HEK293 (cell line): Measurements from ENCODE around the gene STPG2.
"Not testable (repeated sequence)": the region's sequence is repeated elsewhere in the genome, so short reads cannot be mapped to it uniquely, and the experiment has no call there.

Experiments used
- CTCF ChIA-PET: fragments of 350-600 bp; formaldehyde crosslinking; extraction: SDS; loops from one replicate; lab custom pipeline; 2021; ENCODE audit warnings: antibody characterized with exemption; lab: Yijun Ruan, JAX
- POLR2A ChIA-PET: fragments of 300-600 bp; formaldehyde crosslinking; extraction: SDS; loops from one replicate; lab custom pipeline; 2020; ENCODE audit warnings: antibody characterized with exemption, inconsistent platforms; lab: Yijun Ruan, JAX
- H3K27ac ChIP-seq: fragments of 200-500 bp; sonication (Bioruptor generic); 2 replicates; pipeline ENCODE4 v1.5.1; 2014; ENCODE audit warnings: low read depth, low read length, control low read depth, inconsistent platforms; ENCODE audit errors: extremely low read depth
- H3K36me3 ChIP-seq, 2 experiments: fragments of 200-500 bp in 1 of 2; sonication (Bioruptor generic) in 1 of 2; 1 replicate in 1 of 2; 2 replicates in 1 of 2; pipeline ENCODE4 v1.5.1; 2014 to 2017; ENCODE audit warnings: inconsistent platforms in 2 of 2, low read length in 2 of 2; ENCODE audit not compliant: control insufficient read depth in 2 of 2, insufficient read depth in 1 of 2
- H3K4me1 ChIP-seq: fragments of 200-500 bp; sonication (Bioruptor generic); 2 replicates; pipeline ENCODE4 v1.5.1; 2014; ENCODE audit warnings: mild to moderate bottlenecking, low read length, inconsistent platforms; ENCODE audit not compliant: control insufficient read depth, insufficient read depth
- H3K4me3 ChIP-seq: 2 replicates; pipeline ENCODE4 v1.5.1; 2011; ENCODE audit warnings: low read depth, mild to moderate bottlenecking, control low read depth, low read length, moderate library complexity
- H3K9me3 ChIP-seq: fragments of 200-500 bp; sonication (Bioruptor generic); 2 replicates; pipeline ENCODE4 v1.5.1; 2014; ENCODE audit warnings: low read depth, low read length, inconsistent platforms; ENCODE audit not compliant: control insufficient read depth, insufficient read depth
- BCL6B ChIP-seq: fragments of 450-650 bp; formaldehyde crosslinking; IDR thresholded peaks from 2 replicates; pipeline ENCODE4 v1.5.1; 2017; ENCODE audit warnings: missing biosample characterization, missing genetic modification characterization
- INSM2 ChIP-seq: fragments of 450-650 bp; formaldehyde crosslinking; IDR thresholded peaks from 2 replicates; pipeline ENCODE4 v1.5.1; 2016; ENCODE audit warnings: missing biosample characterization, missing genetic modification characterization
- KLF1 ChIP-seq: fragments of 450-650 bp; formaldehyde crosslinking; IDR thresholded peaks from 2 replicates; pipeline ENCODE4 v1.5.1; 2016; ENCODE audit warnings: missing biosample characterization, missing genetic modification characterization
- KLF8 ChIP-seq: fragments of 450-650 bp; formaldehyde crosslinking; IDR thresholded peaks from 2 replicates; pipeline ENCODE4 v1.5.1; 2016; ENCODE audit warnings: missing biosample characterization, missing genetic modification characterization
- MYNN ChIP-seq: fragments of 450-650 bp; formaldehyde crosslinking; IDR thresholded peaks from 2 replicates; pipeline ENCODE4 v1.5.1; 2016; ENCODE audit warnings: missing biosample characterization, missing genetic modification characterization, borderline replicate concordance
- PRDM6 ChIP-seq: fragments of 450-650 bp; formaldehyde crosslinking; IDR thresholded peaks from 2 replicates; pipeline ENCODE4 v1.5.1; 2017; ENCODE audit warnings: missing biosample characterization, missing genetic modification characterization
- SALL2 ChIP-seq: fragments of 450-650 bp; formaldehyde crosslinking; IDR thresholded peaks from 2 replicates; pipeline ENCODE4 v1.5.0; 2017; ENCODE audit warnings: missing biosample characterization, mild to moderate bottlenecking, missing genetic modification characterization, borderline replicate concordance
- ZNF169 ChIP-seq: fragments of 450-650 bp; formaldehyde crosslinking; IDR thresholded peaks from 2 replicates; pipeline ENCODE4 v1.5.1; 2016; ENCODE audit warnings: missing biosample characterization, missing genetic modification characterization
- ZNF184 ChIP-seq: fragments of 450-650 bp; IDR thresholded peaks from 2 replicates; pipeline ENCODE4 v1.5.1; 2018; ENCODE audit warnings: missing biosample characterization, mild to moderate bottlenecking, missing genetic modification characterization
- ZNF302 ChIP-seq: fragments of 450-650 bp; formaldehyde crosslinking; IDR thresholded peaks from 2 replicates; pipeline ENCODE4 v1.5.1; 2016; ENCODE audit warnings: missing biosample characterization, missing genetic modification characterization, low read depth
- ZNF324 ChIP-seq: fragments of 450-650 bp; formaldehyde crosslinking; IDR thresholded peaks from 2 replicates; pipeline ENCODE4 v1.5.1; 2016; ENCODE audit warnings: missing biosample characterization, missing genetic modification characterization
- ZNF48 ChIP-seq: fragments of 450-650 bp; formaldehyde crosslinking; IDR thresholded peaks from 2 replicates; pipeline ENCODE4 v1.5.1; 2016; ENCODE audit warnings: missing biosample characterization, missing genetic modification characterization
- ZNF510 ChIP-seq: fragments of 450-650 bp; formaldehyde crosslinking; IDR thresholded peaks from 2 replicates; pipeline ENCODE4 v1.5.1; 2018; ENCODE audit warnings: mild to moderate bottlenecking, missing genetic modification characterization, missing biosample characterization; ENCODE audit not compliant: insufficient replicate concordance
- ZNF560 ChIP-seq: fragments of 450-650 bp; formaldehyde crosslinking; IDR thresholded peaks from 2 replicates; pipeline ENCODE4 v1.5.1; 2017; ENCODE audit warnings: missing biosample characterization, missing genetic modification characterization, borderline replicate concordance
- TF ChIP-seq, protein P1 (sequence below): fragments of 450-650 bp; formaldehyde crosslinking; IDR thresholded peaks from 2 replicates; pipeline ENCODE4 v1.5.1; 2016; ENCODE audit warnings: missing biosample characterization, missing genetic modification characterization
- TF ChIP-seq, protein P2 (sequence below): fragments of 450-650 bp; formaldehyde crosslinking; IDR thresholded peaks from 2 replicates; pipeline ENCODE4 v1.5.1; 2016; ENCODE audit warnings: missing biosample characterization, missing genetic modification characterization, low read depth

Gene STPG2

GRCh38 chr4:97912156-97912555, 231.1 kb downstream of the STPG2 start (continued):
- TF ChIP-seq PRDM6 = no peak
- no peak for TF ChIP-seq ZNF48 (tag by site-specific recombination)
- TF ChIP-seq KLF8 = no peak

GRCh38 chr4:97911236-97911906, 231.9 kb downstream of the STPG2 start:
- no peak overlapping the region for H3K4me3 ChIP-seq
- ChIA-PET CTCF (no interaction called here), POLR2A (no interaction called here)
- H3K27ac ChIP-seq = no peak overlapping the region
- H3K9me3 ChIP-seq = no peaks in the 10 kb centered on the region
- TF ChIP-seq ZNF324 (tag by site-specific recombination) (no peak), ZNF560 (tag by site-specific recombination) (no peak), SALL2 (tag by site-specific recombination) (no peak), KLF8 (no peak), ZNF184 (tag by site-specific recombination) (no peak), ZNF169 (tag by site-specific recombination) (no peak), KLF1 (tag by site-specific recombination) (no peak), BCL6B (tag by site-specific recombination) (no peak), ZNF510 (no peak), ZNF302 (no peak)
- TF ChIP-seq, protein P1, sequence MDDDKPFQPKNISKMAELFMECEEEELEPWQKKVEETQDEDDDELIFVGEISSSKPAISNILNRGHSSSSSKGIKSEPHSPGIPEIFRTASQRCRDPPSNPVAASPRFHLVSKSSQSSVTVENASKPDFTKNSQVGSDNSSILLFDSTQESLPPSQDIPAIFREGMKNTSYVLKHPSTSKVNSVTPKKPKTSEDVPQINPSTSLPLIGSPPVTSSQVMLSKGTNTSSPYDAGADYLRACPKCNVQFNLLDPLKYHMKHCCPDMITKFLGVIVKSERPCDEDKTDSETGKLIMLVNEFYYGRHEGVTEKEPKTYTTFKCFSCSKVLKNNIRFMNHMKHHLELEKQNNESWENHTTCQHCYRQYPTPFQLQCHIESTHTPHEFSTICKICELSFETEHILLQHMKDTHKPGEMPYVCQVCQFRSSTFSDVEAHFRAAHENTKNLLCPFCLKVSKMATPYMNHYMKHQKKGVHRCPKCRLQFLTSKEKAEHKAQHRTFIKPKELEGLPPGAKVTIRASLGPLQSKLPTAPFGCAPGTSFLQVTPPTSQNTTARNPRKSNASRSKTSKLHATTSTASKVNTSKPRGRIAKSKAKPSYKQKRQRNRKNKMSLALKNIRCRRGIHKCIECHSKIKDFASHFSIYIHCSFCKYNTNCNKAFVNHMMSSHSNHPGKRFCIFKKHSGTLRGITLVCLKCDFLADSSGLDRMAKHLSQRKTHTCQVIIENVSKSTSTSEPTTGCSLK = no peak
- TF ChIP-seq, all 188 proteins: peak for 0
- no peaks in the 10 kb centered on the region for H3K36me3 ChIP-seq
- H3K4me1 ChIP-seq = no peaks in the 10 kb centered on the region

DNA sequence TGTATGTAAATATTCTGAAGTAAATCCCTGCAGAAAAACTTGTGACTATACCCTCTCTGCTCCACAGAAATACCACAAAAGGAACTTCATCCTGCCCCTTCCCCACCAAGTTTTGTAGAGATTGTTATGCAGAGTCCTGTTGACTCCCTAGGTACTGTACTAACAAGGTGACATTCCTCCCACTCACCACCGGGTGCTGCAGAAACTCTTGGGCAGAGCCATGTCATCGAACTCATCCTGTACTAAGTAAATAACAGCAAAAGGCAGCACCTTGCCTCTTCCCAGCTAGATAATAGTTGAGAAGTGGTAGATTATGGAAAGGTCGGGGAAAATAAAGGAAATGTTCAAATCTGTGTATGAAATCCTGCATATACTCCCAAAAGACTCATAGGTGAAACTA, 233.3 kb downstream of the STPG2 start:
- POLR2A ChIA-PET = no interaction called here
- CTCF ChIA-PET = no interaction called here

DNA sequence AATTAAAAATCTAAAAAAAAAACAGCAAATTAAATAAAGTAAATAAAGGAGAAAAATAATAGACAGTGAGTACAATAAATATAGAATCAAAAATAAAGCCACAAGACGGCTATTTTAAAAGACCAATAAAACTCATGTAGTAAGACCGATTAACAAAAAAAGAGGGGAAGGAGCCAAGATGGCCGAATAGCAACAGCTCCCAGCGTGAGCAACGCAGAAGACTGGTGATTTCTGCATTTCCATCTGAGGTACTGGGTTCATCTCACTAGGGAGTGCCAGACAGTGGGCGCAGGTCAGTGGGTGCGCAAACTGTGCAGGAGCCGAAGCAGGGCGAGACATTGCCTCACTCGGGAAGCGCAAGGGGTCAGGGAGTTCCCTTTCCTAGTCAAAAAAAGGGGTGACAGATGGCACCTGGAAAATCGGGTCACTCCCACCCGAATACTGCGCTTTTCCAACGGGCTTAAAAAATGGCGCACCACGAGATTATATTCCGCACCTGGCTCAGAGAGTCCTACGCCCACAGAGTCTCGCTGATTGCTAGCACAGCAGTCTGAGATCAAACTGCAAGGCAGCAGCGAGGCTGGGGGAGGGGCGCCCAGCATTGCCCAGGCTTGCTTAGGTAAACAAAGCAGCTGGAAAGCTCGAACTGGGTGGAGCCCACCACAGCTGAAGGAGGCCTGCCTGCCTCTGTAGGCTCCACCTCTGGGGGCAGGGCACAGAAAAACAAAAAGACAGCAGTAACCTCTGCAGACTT, 239.7 kb downstream of the STPG2 start:
- POLR2A ChIA-PET, H3K4me3 ChIP-seq, CTCF ChIA-PET: not testable (repeated sequence)

More for the DNA sequence above, 233.3 kb downstream of the STPG2 start:
- TF ChIP-seq MYNN (tag by site-specific recombination) = no peak
- TF ChIP-seq, protein P2, sequence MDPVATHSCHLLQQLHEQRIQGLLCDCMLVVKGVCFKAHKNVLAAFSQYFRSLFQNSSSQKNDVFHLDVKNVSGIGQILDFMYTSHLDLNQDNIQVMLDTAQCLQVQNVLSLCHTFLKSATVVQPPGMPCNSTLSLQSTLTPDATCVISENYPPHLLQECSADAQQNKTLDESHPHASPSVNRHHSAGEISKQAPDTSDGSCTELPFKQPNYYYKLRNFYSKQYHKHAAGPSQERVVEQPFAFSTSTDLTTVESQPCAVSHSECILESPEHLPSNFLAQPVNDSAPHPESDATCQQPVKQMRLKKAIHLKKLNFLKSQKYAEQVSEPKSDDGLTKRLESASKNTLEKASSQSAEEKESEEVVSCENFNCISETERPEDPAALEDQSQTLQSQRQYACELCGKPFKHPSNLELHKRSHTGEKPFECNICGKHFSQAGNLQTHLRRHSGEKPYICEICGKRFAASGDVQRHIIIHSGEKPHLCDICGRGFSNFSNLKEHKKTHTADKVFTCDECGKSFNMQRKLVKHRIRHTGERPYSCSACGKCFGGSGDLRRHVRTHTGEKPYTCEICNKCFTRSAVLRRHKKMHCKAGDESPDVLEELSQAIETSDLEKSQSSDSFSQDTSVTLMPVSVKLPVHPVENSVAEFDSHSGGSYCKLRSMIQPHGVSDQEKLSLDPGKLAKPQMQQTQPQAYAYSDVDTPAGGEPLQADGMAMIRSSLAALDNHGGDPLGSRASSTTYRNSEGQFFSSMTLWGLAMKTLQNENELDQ (tag by site-specific recombination) = no peak
- TF ChIP-seq INSM2 = no peak
- no peaks in the 10 kb centered on the region for H3K9me3 ChIP-seq
- H3K4me3 ChIP-seq = no peak overlapping the region
- no peak overlapping the region for H3K27ac ChIP-seq
- no peaks in the 10 kb centered on the region for H3K4me1 ChIP-seq
- H3K36me3 ChIP-seq = no peaks in the 10 kb centered on the region

More for the DNA sequence above, 239.7 kb downstream of the STPG2 start:
- not testable (repeated sequence) for H3K36me3 ChIP-seq, H3K9me3 ChIP-seq, H3K4me1 ChIP-seq, H3K27ac ChIP-seq
